ENCODE results near the gene PTK6.

Gene PTK6

GRCh38 chr20:63545814-63546213, 8.6 kb upstream of the PTK6 start:
- Histone ChIP-seq H3K4me3 (ENCODE audit: low read depth, low read length) (no peak overlapping the region), H3K4me1 (ENCODE audit: control insufficient read depth, insufficient read depth, low read length) (no peaks in the 10 kb centered on the region), H3K36me3 (ENCODE audit: control insufficient read depth in 2 of 2, insufficient read depth in 1 of 2, low read length in 2 of 2) (no peaks in the 10 kb centered on the region), H3K9me3 (ENCODE audit: control insufficient read depth, insufficient read depth, low read depth, low read length) (no peaks in the 10 kb centered on the region), H3K27ac (ENCODE audit: extremely low read depth, low read depth, low read length) (no peak overlapping the region)
- ChIA-PET CTCF (interaction anchor here (1.3 kb wide), 1 partner anchor 8 kb away, joined by 4 read pairs; no protein-coding TSS in a partner anchor), POLR2A (interaction anchor here (0.6 to 1.6 kb wide), 2 partner anchors 25 to 28 kb away, joined by 3 to 7 read pairs; partner anchors contain the start of genes HELZ2 and PPDPF)
- TF ChIP-seq AEBP2 (tag by site-specific recombination; IDR thresholded peaks at IDR 0.05; ENCODE audit: borderline replicate concordance) (no peak), ZNF558 (tag by site-specific recombination; IDR thresholded peaks at IDR 0.05) (no peak), ZNF488 (tag by site-specific recombination; IDR thresholded peaks at IDR 0.05) (no peak), ZNF560 (tag by site-specific recombination; IDR thresholded peaks at IDR 0.05; ENCODE audit: borderline replicate concordance) (no peak), ZXDB (tag by site-specific recombination; IDR thresholded peaks at IDR 0.05) (no peak), HOXD13 (CRISPR knock-in tag; IDR thresholded peaks at IDR 0.05; ENCODE audit: borderline replicate concordance) (no peak), SCRT1 (tag by site-specific recombination; IDR thresholded peaks at IDR 0.05; ENCODE audit: borderline replicate concordance) (no peak), ZNF404 (tag by site-specific recombination; IDR thresholded peaks at IDR 0.05) (no peak)

- no peak for TF ChIP-seq ZNF341 (tag by site-specific recombination; IDR thresholded peaks at IDR 0.05; ENCODE audit: low read depth)
- no peak for TF ChIP-seq ZBTB10 (tag by site-specific recombination; IDR thresholded peaks at IDR 0.05)
- TF ChIP-seq ZNF10 (tag by site-specific recombination; IDR thresholded peaks at IDR 0.05) = peak; percentile 2; the same call in 1 of the 2 replicates
- TF ChIP-seq ZNF654 (tag by site-specific recombination; IDR thresholded peaks at IDR 0.05; ENCODE audit: low read depth) = no peak
- no peak for TF ChIP-seq ZNF138 (tag by site-specific recombination; IDR thresholded peaks at IDR 0.05; ENCODE audit: borderline replicate concordance)
- TF ChIP-seq KLF1 (tag by site-specific recombination; IDR thresholded peaks at IDR 0.05) = peak; percentile 95
- TF ChIP-seq SP7 (tag by site-specific recombination; IDR thresholded peaks at IDR 0.05) = 0 out of 2 replicates have a peak, but pooled peaks have one; percentile 22
- TF ChIP-seq SCRT1 (tag by site-specific recombination; IDR thresholded peaks at IDR 0.05; ENCODE audit: borderline replicate concordance) = no peak
- no peak for TF ChIP-seq GFI1B (tag by site-specific recombination; IDR thresholded peaks at IDR 0.05)
- TF ChIP-seq ZEB2 (tag by site-specific recombination; IDR thresholded peaks at IDR 0.05) = no peak
- TF ChIP-seq HOXD13 (CRISPR knock-in tag; IDR thresholded peaks at IDR 0.05; ENCODE audit: borderline replicate concordance) = no peak
- TF ChIP-seq IKZF3 (tag by site-specific recombination; IDR thresholded peaks at IDR 0.05) = peak; percentile 52
- TF ChIP-seq KLF17 (tag by site-specific recombination; IDR thresholded peaks at IDR 0.05) = peak; percentile 75
- TF ChIP-seq PATZ1 (tag by site-specific recombination; IDR thresholded peaks at IDR 0.05) = no peak
- no peak for TF ChIP-seq ZNF23 (tag by site-specific recombination; IDR thresholded peaks at IDR 0.05; ENCODE audit: borderline replicate concordance)
- TF ChIP-seq ZBTB7A (tag by site-specific recombination; IDR thresholded peaks at IDR 0.05; ENCODE audit: low read depth) = no peak
- peak; percentile 36; the same call in 1 of the 2 replicates for TF ChIP-seq SP2 (tag by site-specific recombination; IDR thresholded peaks at IDR 0.05)
- no peak overlapping the region for H3K27ac ChIP-seq (ENCODE audit: extremely low read depth, low read depth, low read length)
- H3K9me3 ChIP-seq (ENCODE audit: control insufficient read depth, insufficient read depth, low read depth, low read length) = no peaks in the 10 kb centered on the region
- H3K4me1 ChIP-seq (ENCODE audit: control insufficient read depth, insufficient read depth, low read length) = no peaks in the 10 kb centered on the region
- no peaks in the 10 kb centered on the region for H3K36me3 ChIP-seq (ENCODE audit: control insufficient read depth in 2 of 2, insufficient read depth in 1 of 2, low read length in 2 of 2)
- ChIA-PET POLR2A (interaction anchor here (0.6 to 1.0 kb wide), 4 partner anchors 10 to 698 kb away, joined by 3 read pairs; no protein-coding TSS in a partner anchor), CTCF (no interaction called here)
- H3K4me3 ChIP-seq (ENCODE audit: low read depth, low read length) = no peak overlapping the region
Observed at GRCh38 chr20:63544958-63545516, 7.9 kb upstream of the PTK6 start.

All from HEK293 (cell line).